Endothelial cell of umbilical vein (primary cell): ENCODE measurements around the gene LAMA5. TPM values are rescaled to one million over a fixed set of nuclear protein-coding genes. Genes with fewer than 3 reads are reported as not detected.

Experiments
- BruUV-seq: library from RNA; stranded (reverse); fragments of 400-500 nt; replicated peaks from 2 replicates; lab custom pipeline; 2021; lab: Mats Ljungman, UMichigan
- CTCF ChIA-PET: fragments of 300-600, 350-600 bp; sonication (Branson Sonifier 250); formaldehyde crosslinking; loops from one replicate; lab custom pipeline; 2021; ENCODE audit warnings: antibody characterized with exemption, inconsistent platforms; lab: Charles Lee
- POLR2A ChIA-PET: fragments of 300-600, 350-600 bp; sonication (Branson Sonifier 250); formaldehyde crosslinking; loops from one replicate; lab custom pipeline; 2021; ENCODE audit warnings: antibody characterized with exemption, inconsistent platforms; lab: Charles Lee
- DNase-seq: peaks from one replicate; pipeline ENCODE4 v3.0.0-alpha.2; 2011; ENCODE audit warnings: low read depth, low spot score
- FAIRE-seq: peaks from 2 replicates; lab custom pipeline; 2011; peaks lifted over from hg19 to GRCh38; lab: Jason Lieb, UNC
- H2AFZ ChIP-seq: 2 replicates; pipeline ENCODE4 v1.6.0; 2012; ENCODE audit warnings: low read depth, low read length, control low read depth, inconsistent platforms
- H3K27ac ChIP-seq: 2 replicates; pipeline ENCODE4 v1.5.1; 2011; ENCODE audit warnings: low read depth, mild to moderate bottlenecking, control low read depth, low read length, moderate library complexity; ENCODE audit not compliant: insufficient read depth
- H3K27me3 ChIP-seq, 2 experiments: 2 replicates each; pipeline versions ENCODE4 v1.6.0 to v1.6.1; 2011; ENCODE audit warnings: low read length in 2 of 2, mixed read lengths in 1 of 2; ENCODE audit not compliant: control insufficient read depth in 2 of 2, insufficient read depth in 2 of 2
- H3K36me3 ChIP-seq, 2 experiments: 2 replicates in 1 of 2; 3 replicates in 1 of 2; pipeline ENCODE4 v1.5.1; 2011; ENCODE audit warnings: low read length in 2 of 2, mild to moderate bottlenecking in 1 of 2, moderate library complexity in 1 of 2; ENCODE audit not compliant: control insufficient read depth in 2 of 2, insufficient read depth in 2 of 2; ENCODE audit errors: extremely low read depth in 1 of 2
- H3K4me1 ChIP-seq: 3 replicates; pipeline ENCODE4 v1.5.1; 2011; ENCODE audit warnings: mild to moderate bottlenecking, low read length; ENCODE audit not compliant: control insufficient read depth, insufficient read depth; ENCODE audit errors: extremely low read depth
- H3K4me2 ChIP-seq: 2 replicates; pipeline ENCODE4 v1.6.1; 2011; ENCODE audit warnings: low read length, control low read depth, mixed read lengths; ENCODE audit not compliant: insufficient read depth
- H3K4me3 ChIP-seq, 3 experiments: fragments of 200-600 bp in 1 of 3; sonication (generic), shearing (Covaris generic) in 1 of 3; replicated peaks in 1 of 3; 2 replicates each; pipeline ENCODE4 v1.5.1; 2011 to 2016; ENCODE audit warnings: control low read depth in 3 of 3, low read length in 3 of 3, mild to moderate bottlenecking in 2 of 3, inconsistent platforms in 1 of 3, low read depth in 1 of 3, moderate library complexity in 1 of 3; ENCODE audit not compliant: insufficient read depth in 1 of 3
- H3K79me2 ChIP-seq: 2 replicates; pipeline ENCODE4 v1.6.0; 2012; ENCODE audit warnings: low read length, inconsistent platforms; ENCODE audit not compliant: control insufficient read depth, insufficient read depth
- H3K9ac ChIP-seq: replicated peaks from 2 replicates; pipeline ENCODE3; 2011; ENCODE audit warnings: low read length, control low read depth; ENCODE audit not compliant: insufficient read depth; ENCODE audit errors: extremely low read depth
- H3K9me1 ChIP-seq: replicated peaks from 3 replicates; pipeline ENCODE4 v1.6.0; 2011; ENCODE audit warnings: mild to moderate bottlenecking, low read length; ENCODE audit not compliant: control insufficient read depth, insufficient read depth; ENCODE audit errors: extremely low read depth
- H3K9me3 ChIP-seq: replicated peaks from 2 replicates; pipeline ENCODE4 v1.5.1; 2012; ENCODE audit warnings: low read length, inconsistent platforms; ENCODE audit not compliant: control insufficient read depth, insufficient read depth
- H4K20me1 ChIP-seq: replicated peaks from 2 replicates; pipeline ENCODE3; 2011; ENCODE audit warnings: mild to moderate bottlenecking, low read length; ENCODE audit not compliant: control insufficient read depth, insufficient read depth; ENCODE audit errors: extremely low read depth
- CTCF ChIP-seq, 2 donors: IDR thresholded peaks; 1 replicate in 1 of 2; 2 replicates in 1 of 2; pipeline ENCODE4 v1.5.1; 2011; ENCODE audit warnings: low read length in 2 of 2, mild to moderate bottlenecking in 2 of 2, moderate library complexity in 2 of 2, control low read depth in 1 of 2, inconsistent platforms in 1 of 2, low read depth in 1 of 2; ENCODE audit not compliant: insufficient read depth in 1 of 2; ENCODE audit errors: extremely low read depth in 1 of 2
- EZH2 ChIP-seq: IDR thresholded peaks from 2 replicates; pipeline ENCODE4 v1.6.1; 2012; ENCODE audit warnings: borderline replicate concordance, low read depth, mild to moderate bottlenecking, moderate library complexity, low read length, inconsistent platforms; ENCODE audit not compliant: severe bottlenecking
- FOS ChIP-seq: IDR thresholded peaks from 2 replicates; pipeline ENCODE4 v1.6.1; 2011; ENCODE audit warnings: mild to moderate bottlenecking, low read length, moderate library complexity, borderline replicate concordance; ENCODE audit not compliant: insufficient read depth
- GATA2 ChIP-seq: IDR thresholded peaks from 2 replicates; pipeline ENCODE4 v1.7.0; 2011; ENCODE audit warnings: low read depth, mild to moderate bottlenecking, moderate library complexity, mixed read lengths, low read length; ENCODE audit not compliant: insufficient read length, insufficient read depth
- JUN ChIP-seq: IDR thresholded peaks from 2 replicates; pipeline ENCODE4 v1.6.1; 2011; ENCODE audit warnings: borderline replicate concordance, low read depth; ENCODE audit not compliant: insufficient read length, insufficient read depth
- MAX ChIP-seq: IDR thresholded peaks from 2 replicates; pipeline ENCODE4 v1.6.1; 2011; ENCODE audit not compliant: insufficient read depth, insufficient read length
- MYC ChIP-seq: IDR thresholded peaks from one replicate; pipeline ENCODE4 v1.6.1; 2011; ENCODE audit warnings: mild to moderate bottlenecking, low read depth, low read length
- POLR2A ChIP-seq: IDR thresholded peaks from 2 replicates; pipeline ENCODE4 v1.6.1; 2012; ENCODE audit warnings: low read depth, mild to moderate bottlenecking, control low read depth, low read length
- POLR2AphosphoS5 ChIP-seq: IDR thresholded peaks from 2 replicates; pipeline ENCODE4 v1.6.1; 2012; ENCODE audit warnings: low read depth, mild to moderate bottlenecking, control low read depth, low read length, moderate library complexity; ENCODE audit not compliant: insufficient read depth
- dilution Hi-C: fragments of 300-500 bp; cut with MboI; formaldehyde crosslinking; loops from one replicate; pipeline ENCODE4 v1.15.0; 2019; ENCODE audit warnings: low sequenced_read_pairs; ENCODE audit not compliant: extremely low pct_ligation_motif_present
- intact Hi-C: fragments of 100-400 bp; cut with micrococcal nuclease; formaldehyde crosslinking; loops from one replicate; pipeline ENCODE4 v1.10.0; 2022
- polyA plus RNA-seq, 4 experiments: library from polyadenylated mRNA; depleted of rRNA in 3 of 4; stranded (reverse) in 3 of 4; unstranded in 1 of 4; fragments of >200 nt; gene quantifications; 2 replicates each; pipeline versions ENCODE4 v1.2.1 to v1.2.3, GENCODE V29; 2011 to 2012; ENCODE audit warnings: missing spikeins in 1 of 4
- total RNA-seq: library from RNA; stranded (reverse); gene quantifications from 2 replicates; pipeline ENCODE4 v1.2.3, GENCODE V29; 2021

LAMA5 gene
- total and polyA plus RNA-seq, 2 donors (not counting 3 experiments of a cell fraction or from before 2014, with no cell fraction given): 24.0 to 145 TPM

- ChIA-PET POLR2A (interaction anchor here (0.6 kb wide), 1 partner anchor 17 kb away, joined by 3 read pairs; the partner anchor contains the start of gene RPS21), CTCF (interaction anchor here (1.1 to 9.9 kb wide), 3 partner anchors 8 to 13 kb away, joined by 3 to 179 read pairs (median 50); no protein-coding TSS in a partner anchor)
- dilution Hi-C loops: no loop called here
- no peaks in the 10 kb centered on the region for H3K9me3 ChIP-seq
- no peaks in the 10 kb centered on the region for H3K36me3 ChIP-seq
- H4K20me1 ChIP-seq: no peaks in the 10 kb centered on the region
- no peak overlapping the region for H3K4me3 ChIP-seq
- TF ChIP-seq MYC (no peak), EZH2 (no peak), POLR2A (no peak), POLR2AphosphoS5 (no peak), JUN (no peak), GATA2 (no peak), MAX (no peak), FOS (no peak), CTCF (IDR thresholded peaks at IDR 0.05; ENCODE audit: extremely low read depth in 1 of 2, insufficient read depth in 1 of 2, low read depth in 1 of 2, low read length in 2 of 2) (no peak)
- peaks cover 23% of the 10 kb centered on the region for H3K4me1 ChIP-seq
- intact Hi-C loops: no loop called here
- H3K27me3 ChIP-seq: no peaks in the 10 kb centered on the region
- BruUV-seq: no TSS peak
- no peak overlapping the region for H3K9ac ChIP-seq
- no peak overlapping the region for H2AFZ ChIP-seq
- FAIRE-seq (no peak), DNase-seq (no peak)
- no peak overlapping the region for H3K27ac ChIP-seq
- peaks cover 16% of the 10 kb centered on the region for H3K79me2 ChIP-seq
- H3K4me2 ChIP-seq: no peak overlapping the region
- no peaks in the 10 kb centered on the region for H3K9me1 ChIP-seq
Measured at GRCh38 chr20:62370115-62370806, 3.1 kb upstream of the LAMA5 start.
